Cardiac fibroblast (primary cell): ENCODE results near the gene THEM4.
"Not testable (repeated sequence)": the region's sequence is repeated elsewhere in the genome, so short reads cannot be mapped to it uniquely, and the experiment has no call there.

Experiments
- DNase-seq, 2 donors: peaks; one replicate each; pipeline versions ENCODE4 v3.0.0 to v3.0.0-alpha.2; 2010; ENCODE audit warnings: low read depth in 2 of 2
- H3K4me3 ChIP-seq, 2 donors: replicated peaks in 1 of 2; 1 replicate in 1 of 2; 2 replicates in 1 of 2; pipeline ENCODE4 v1.5.1; 2011; ENCODE audit warnings: low read depth in 2 of 2, low read length in 2 of 2, mild to moderate bottlenecking in 2 of 2, moderate library complexity in 1 of 2
- TF ChIP-seq, protein P1 (sequence below): IDR thresholded peaks from one replicate; pipeline ENCODE4 v1.5.1; 2011; ENCODE audit warnings: low read depth, mild to moderate bottlenecking, low read length, inconsistent platforms

THEM4 gene

DNA sequence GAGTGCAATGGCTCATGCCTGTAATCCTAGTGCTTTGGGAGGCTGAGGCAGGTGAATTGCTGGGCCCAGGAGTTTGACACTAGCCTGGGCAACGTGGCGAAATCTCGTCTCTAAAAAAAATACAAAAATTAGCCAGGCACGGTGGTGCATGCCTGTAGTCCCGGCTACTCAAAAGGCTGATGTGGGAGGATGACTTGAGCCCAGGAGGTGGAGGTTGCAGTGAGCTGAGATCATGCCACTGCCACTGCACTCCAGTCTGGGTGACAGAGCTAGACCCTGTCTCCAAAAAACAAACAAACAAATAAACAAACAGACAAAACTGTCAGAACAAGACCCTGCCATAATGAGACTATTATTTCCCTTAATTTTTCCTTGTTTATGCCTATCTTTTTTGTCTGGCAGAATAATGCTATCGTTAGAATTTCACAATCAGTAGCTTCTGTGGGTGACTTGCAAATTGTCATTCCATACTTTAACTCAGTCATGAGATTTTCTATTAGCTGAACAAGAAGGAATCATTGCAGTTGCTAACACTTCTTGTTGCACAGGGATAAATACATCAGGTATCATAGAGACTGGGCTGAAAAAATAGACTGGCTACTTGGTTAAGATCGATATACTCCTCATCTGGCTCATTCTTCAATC lies 7.5 kb upstream of the THEM4 start:
- no peak for DNase-seq
- H3K4me3 ChIP-seq: no peak overlapping the region
- TF ChIP-seq, protein P1, sequence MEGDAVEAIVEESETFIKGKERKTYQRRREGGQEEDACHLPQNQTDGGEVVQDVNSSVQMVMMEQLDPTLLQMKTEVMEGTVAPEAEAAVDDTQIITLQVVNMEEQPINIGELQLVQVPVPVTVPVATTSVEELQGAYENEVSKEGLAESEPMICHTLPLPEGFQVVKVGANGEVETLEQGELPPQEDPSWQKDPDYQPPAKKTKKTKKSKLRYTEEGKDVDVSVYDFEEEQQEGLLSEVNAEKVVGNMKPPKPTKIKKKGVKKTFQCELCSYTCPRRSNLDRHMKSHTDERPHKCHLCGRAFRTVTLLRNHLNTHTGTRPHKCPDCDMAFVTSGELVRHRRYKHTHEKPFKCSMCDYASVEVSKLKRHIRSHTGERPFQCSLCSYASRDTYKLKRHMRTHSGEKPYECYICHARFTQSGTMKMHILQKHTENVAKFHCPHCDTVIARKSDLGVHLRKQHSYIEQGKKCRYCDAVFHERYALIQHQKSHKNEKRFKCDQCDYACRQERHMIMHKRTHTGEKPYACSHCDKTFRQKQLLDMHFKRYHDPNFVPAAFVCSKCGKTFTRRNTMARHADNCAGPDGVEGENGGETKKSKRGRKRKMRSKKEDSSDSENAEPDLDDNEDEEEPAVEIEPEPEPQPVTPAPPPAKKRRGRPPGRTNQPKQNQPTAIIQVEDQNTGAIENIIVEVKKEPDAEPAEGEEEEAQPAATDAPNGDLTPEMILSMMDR: no peak

DNA sequence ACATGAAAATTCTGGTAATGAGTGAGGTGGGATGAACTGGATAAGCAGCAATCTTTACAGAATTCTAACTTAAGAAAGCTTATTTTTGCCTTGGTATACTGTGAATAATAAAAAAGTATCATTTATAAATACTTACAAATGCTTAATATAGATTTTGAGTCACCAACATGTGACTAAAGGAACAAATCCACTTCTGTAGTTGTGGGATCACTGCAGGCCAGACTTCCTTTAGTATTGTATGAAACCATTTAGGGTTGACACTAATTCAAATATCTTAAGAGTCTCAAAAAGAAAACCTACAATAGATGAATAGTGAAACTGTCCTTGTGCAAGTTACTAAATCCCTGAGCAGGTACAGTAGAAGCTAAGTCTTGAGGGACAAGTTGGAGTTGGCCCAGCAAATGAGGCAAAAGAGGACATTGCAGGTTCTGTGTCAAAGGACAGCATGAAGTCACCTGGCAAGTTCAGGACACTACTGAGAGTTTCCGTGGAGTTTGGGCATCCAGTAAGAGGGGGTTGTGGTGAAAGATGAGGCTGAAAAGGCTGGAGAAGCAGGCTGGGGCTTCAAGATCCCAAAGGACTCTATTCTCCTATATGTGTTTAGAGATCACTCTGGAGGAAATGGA lies 5.9 kb upstream of the THEM4 start:
- H3K4me3 ChIP-seq: no peak overlapping the region
- TF ChIP-seq, protein P1: no peak
- no peak for DNase-seq

DNA sequence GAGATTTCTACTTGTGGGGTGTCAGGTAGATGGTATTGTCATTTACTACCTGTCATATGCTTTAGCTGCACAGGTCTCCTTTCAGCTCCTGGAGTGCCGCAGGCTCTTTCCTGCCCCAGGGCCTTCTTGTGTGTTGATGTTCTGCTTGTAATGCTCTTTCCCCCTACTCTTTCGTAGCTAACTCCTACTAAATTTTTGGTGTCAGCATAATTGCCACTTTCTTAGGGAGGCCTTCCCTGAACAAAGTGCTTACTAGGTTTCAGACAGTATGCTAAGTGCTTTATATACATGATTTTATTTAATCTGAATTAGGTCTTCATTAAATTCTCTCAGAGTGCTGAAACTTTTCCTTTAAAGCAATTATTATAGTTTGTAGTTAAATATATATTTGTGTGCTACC lies 4.8 kb upstream of the THEM4 start:
- TF ChIP-seq, protein P1: no peak
- no peak overlapping the region for H3K4me3 ChIP-seq
- no peak for DNase-seq

DNA sequence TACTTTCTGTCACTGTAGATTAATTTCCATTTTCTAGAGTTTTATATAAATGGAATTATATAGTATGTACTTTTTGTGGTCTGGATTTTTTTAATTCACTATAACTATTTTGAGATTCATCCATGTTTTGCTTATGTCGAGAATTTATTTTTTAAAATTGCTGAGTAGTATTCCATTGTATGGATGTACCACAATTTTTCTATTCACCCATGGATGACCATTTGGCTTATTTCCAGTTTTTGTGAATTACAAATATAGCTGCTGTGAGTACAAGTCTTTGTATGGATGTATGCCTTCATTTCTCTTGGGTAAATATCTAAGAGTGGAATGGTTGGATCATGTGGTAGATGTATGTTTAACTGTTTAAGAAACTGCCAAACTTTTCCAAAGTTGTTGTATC lies 3.7 kb upstream of the THEM4 start:
- TF ChIP-seq, protein P1: no peak
- DNase-seq: no peak

DNA sequence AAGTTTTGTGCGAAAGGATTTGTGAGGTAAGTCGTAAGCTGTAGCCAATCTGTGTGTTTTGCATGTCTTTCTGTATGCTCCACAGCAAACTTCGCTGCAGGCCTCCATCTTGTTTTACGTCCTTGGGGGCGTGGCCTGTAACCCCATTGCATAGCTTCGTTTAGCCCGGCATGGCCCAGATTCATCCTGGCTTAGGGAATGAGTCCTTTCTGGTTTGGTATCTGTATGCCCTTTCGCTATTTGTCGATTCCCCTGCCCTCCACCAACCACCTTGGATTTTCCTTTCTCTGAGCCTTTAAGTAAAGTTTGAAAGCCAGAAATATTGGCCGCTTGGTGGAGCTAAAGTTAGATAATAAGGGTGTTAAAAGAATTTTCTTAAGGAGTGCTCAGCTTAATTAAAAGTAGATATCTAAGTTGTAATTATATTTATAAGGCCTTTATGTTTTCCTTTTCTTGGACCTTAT lies 1.1 kb downstream of the THEM4 start:
- H3K4me3 ChIP-seq: peak overlapping the region; percentile 66 to 77
- TF ChIP-seq, protein P1: no peak

More for the DNA sequence above, 3.7 kb upstream of the THEM4 start:
- H3K4me3 ChIP-seq: no peak overlapping the region

DNA sequence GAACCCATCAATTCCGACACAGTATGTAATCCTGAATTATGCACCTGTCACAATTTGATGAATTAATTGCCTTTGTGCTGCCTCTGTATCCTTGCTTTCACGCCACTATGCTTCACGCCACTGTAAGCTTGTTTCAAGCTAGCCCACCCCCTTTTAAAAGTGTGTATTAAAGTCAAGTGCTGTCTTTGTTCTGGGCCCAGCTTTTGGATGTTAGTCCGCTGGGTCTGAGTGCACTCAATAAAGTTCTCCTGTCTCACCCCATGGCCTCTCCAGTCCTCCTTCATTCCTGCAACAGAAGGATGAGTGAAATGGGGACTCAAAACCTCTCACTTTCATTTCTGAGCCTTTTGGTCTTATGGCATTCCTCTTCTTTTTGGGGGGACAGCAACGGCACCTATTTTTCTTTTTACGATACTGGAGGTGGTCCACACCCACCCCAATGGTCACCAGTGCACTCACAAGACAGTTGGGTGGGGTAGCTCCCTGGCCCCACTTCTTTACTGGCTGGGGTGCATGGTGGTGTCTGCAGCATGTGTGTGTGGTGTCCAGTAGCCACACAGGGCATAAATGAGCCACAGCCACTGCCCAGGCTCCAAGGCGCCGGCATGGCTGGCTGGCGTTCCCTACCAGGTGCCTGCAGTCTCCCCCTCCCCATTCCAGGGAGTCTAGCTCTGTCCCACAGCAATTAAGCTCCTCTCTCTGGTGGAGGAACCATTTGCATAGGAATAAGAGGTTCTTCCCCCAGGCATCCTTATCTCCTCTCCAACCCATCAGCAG lies 1.8 kb downstream of the THEM4 start:
- no peak for DNase-seq
- H3K4me3 ChIP-seq: no peak overlapping the region

More for the DNA sequence above, 1.1 kb downstream of the THEM4 start:
- DNase-seq: peak; percentile 30 to 40

DNA sequence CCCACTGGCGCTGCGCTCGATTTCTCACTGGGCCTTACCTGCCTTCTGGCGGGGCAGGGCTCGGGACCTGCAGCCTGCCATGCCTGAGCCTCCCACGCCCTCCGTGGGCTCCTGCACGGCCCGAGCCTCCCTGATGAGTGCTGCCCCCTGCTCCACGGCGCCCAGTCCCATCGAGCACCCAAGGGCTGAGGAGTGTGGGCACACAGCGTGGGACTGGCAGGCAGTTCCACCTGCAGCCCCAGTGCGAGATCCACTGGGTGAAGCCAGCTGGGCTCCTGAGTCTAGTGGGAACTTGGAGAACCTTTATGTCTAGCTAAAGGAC lies 3.0 kb downstream of the THEM4 start:
- not testable (repeated sequence) for DNase-seq

More for the DNA sequence above, 1.8 kb downstream of the THEM4 start:
- TF ChIP-seq, protein P1: no peak

DNA sequence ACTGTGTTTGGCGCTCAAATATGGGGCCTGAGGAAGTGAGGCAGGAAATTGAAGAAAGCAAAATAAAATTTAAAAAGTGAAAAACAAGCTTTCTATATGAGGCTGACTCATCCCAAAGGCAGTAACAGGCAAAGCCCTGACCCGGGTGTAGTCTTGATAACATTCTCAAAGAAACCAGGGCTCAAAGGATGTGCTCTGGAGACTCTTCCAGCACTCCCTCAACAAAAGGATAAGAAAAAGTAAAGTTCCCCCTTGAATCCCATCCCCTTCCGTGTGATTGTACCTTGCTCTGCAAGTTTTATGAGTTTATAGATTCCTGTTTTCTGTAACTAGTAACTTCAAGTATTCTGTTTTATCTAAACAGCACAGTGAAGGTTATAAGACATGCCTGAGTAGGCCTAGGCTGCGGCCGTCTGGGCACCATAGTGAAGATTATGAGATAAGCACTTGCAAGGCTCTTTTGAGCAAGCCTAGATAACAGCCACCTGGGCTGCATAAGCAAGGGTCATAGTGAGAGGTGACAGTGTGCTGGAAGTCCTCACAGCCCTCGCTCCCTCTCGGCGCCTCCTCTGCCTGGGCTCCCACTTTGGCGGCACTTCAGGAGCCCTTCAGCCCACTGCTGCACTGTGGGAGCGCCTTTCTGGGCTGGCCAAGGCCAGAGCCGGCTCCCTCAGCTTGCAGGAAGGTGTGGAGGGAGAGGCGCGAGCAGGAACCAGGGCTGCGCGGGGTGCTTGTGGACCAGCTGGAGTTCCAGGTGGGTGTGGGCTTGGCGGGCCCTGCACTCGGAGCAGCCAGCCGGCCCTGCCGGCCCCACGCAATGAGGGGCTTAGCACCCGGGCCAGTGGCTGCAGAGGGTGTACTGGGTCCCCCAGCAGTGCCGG lies 3.6 kb downstream of the THEM4 start:
- peak; percentile 59 to 65 for DNase-seq
- not testable (repeated sequence) for H3K4me3 ChIP-seq

More for the DNA sequence above, 3.0 kb downstream of the THEM4 start:
- not testable (repeated sequence) for H3K4me3 ChIP-seq
